GM12874 (cell line): Measurements from ENCODE around the gene DNAAF1.

Experiments
- TF ChIP-seq, protein P1 (sequence below): IDR thresholded peaks from 2 replicates; pipeline ENCODE4 v1.5.1; 2011; ENCODE audit warnings: low read depth, mild to moderate bottlenecking, control low read depth, low read length, moderate library complexity; ENCODE audit not compliant: insufficient read depth

DNAAF1 gene

GRCh38 chr16:84139628-84140258, 5.4 kb upstream of the DNAAF1 start:
- TF ChIP-seq, protein P1, sequence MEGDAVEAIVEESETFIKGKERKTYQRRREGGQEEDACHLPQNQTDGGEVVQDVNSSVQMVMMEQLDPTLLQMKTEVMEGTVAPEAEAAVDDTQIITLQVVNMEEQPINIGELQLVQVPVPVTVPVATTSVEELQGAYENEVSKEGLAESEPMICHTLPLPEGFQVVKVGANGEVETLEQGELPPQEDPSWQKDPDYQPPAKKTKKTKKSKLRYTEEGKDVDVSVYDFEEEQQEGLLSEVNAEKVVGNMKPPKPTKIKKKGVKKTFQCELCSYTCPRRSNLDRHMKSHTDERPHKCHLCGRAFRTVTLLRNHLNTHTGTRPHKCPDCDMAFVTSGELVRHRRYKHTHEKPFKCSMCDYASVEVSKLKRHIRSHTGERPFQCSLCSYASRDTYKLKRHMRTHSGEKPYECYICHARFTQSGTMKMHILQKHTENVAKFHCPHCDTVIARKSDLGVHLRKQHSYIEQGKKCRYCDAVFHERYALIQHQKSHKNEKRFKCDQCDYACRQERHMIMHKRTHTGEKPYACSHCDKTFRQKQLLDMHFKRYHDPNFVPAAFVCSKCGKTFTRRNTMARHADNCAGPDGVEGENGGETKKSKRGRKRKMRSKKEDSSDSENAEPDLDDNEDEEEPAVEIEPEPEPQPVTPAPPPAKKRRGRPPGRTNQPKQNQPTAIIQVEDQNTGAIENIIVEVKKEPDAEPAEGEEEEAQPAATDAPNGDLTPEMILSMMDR = no peak

DNA sequence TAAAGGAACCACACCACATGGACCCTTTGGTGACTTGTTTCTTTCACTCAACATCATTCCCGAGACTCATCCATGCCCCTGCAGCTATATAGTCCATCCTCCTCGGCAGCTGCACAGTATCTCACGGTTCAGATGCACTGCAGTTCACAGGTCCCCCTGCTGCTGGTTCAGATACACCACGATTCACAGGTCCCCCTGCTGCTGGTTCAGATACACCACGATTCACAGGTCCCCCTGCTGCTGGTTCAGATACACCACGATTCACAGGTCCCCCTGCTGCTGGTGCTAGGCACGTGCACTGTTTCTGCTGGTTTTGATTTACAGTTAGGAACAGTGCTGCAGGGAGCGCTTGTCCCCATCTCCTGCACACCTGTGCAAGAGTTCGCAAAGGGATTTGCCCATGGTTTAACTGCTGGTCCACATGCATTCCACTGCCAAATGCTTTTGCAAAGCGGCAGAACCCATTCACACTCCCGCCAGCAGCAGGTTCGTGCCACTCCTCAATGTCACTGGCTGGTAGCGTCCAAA, 3.9 kb upstream of the DNAAF1 start:
- TF ChIP-seq, protein P1 = 0 out of 2 replicates have a peak, but pooled peaks have one; percentile 17

DNA sequence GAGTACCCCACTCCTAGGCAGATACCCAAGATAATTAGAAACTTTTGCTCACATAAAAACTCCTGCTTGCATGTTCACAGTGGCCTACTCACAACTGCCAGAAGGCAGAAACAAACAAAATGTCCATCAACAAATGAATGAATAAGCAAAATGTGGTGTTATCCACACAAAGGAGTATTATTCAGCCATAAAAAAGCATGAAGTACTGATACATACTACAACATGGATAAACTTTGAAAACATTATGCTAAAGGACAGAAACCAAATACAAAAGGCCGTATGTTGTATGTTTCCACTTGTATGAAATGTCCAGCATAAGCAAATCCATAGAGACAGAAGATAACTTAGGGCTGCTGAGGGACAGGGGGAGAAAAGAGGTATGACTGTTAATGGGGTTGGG, 2.0 kb upstream of the DNAAF1 start:
- TF ChIP-seq, protein P1 = no peak

GRCh38 chr16:84143784-84144199, 1.3 kb upstream of the DNAAF1 start:
- TF ChIP-seq, protein P1 = no peak

GRCh38 chr16:84144209-84144858, 774 bp upstream of the DNAAF1 start:
- TF ChIP-seq, protein P1 = 0 out of 2 replicates have a peak, but pooled peaks have one; percentile 20

- TF ChIP-seq, protein P1 = no peak
Observed at GRCh38 chr16:84150926-84151325, 5.8 kb downstream of the DNAAF1 start.

DNA sequence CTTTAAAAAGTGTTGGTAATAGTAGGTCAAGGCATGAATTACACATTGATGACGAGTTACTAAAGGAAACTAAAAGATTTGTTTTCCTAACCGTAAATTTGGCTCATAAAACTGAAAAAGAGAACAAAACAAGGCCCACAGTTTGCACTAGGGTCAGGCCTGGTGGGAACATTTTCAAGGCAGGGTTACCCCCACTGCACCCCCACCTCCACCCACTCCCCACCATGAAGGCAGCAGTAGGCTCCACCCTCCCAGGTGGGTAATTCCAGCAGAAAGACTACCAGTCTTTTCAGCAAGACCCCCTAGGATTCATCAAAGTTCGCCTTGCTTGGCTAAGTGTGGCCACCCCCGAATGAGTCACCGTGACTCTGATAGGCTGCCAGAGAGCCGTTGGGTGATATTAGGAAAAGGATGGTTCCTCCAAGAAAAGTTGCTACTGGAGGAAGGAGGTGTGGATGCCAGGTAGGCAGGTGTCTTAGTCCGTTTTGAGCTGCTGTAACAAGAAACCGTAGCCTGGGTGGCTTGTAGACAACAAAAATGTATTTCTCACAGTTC, 8.6 kb downstream of the DNAAF1 start:
- TF ChIP-seq, protein P1 = no peak
